Thyroid gland (tissue), 4 donors: ENCODE results near the gene VPREB1.

Experiments used
- POLR2A ChIP-seq, 2 donors: fragments of 450-650 bp; IDR thresholded peaks; one replicate each; pipeline ENCODE4 v1.6.1; 2017; ENCODE audit warnings: antibody characterized with exemption in 2 of 2, mild to moderate bottlenecking in 2 of 2, moderate library complexity in 1 of 2
- TF ChIP-seq, protein P1 (sequence below), 6 experiments: fragments of 200-600 bp in 3 of 6; fragments of 450-650 bp in 3 of 6; sonication (generic) in 3 of 6; IDR thresholded peaks; one replicate each; pipeline ENCODE4 v1.5.1; 2016 to 2019; ENCODE audit warnings: antibody characterized with exemption in 6 of 6, mild to moderate bottlenecking in 2 of 6, inconsistent platforms in 1 of 6, moderate library complexity in 1 of 6

DNA sequence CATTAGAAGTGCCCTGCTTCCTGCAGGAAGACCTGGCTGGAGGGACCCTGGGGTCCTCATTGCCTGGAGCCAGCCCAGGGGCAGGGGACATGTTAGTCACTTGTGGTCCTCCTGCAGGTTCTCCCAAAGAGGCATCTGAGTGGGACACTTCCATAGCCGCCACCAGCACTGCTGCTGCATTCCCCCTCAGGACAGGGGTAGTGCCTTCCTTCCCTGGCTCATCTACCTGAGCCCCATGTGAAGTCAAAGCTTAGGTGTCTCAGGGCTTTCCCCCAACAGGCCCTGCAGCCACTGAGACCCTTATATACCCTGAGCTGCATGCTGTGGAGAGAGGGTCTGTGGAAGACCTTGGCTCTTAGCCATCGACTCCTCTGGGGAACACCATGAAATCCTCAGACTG, 45.0 kb upstream of the VPREB1 start:
- TF ChIP-seq, protein P1, sequence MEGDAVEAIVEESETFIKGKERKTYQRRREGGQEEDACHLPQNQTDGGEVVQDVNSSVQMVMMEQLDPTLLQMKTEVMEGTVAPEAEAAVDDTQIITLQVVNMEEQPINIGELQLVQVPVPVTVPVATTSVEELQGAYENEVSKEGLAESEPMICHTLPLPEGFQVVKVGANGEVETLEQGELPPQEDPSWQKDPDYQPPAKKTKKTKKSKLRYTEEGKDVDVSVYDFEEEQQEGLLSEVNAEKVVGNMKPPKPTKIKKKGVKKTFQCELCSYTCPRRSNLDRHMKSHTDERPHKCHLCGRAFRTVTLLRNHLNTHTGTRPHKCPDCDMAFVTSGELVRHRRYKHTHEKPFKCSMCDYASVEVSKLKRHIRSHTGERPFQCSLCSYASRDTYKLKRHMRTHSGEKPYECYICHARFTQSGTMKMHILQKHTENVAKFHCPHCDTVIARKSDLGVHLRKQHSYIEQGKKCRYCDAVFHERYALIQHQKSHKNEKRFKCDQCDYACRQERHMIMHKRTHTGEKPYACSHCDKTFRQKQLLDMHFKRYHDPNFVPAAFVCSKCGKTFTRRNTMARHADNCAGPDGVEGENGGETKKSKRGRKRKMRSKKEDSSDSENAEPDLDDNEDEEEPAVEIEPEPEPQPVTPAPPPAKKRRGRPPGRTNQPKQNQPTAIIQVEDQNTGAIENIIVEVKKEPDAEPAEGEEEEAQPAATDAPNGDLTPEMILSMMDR (IDR thresholded peaks at IDR 0.05), result no peak
- TF ChIP-seq POLR2A (IDR thresholded peaks at IDR 0.05), result no peak
